ENCODE measurements around the gene DOHH.
A peak's percentile ranks its signal among the peaks of the same experiment; 100 is the strongest.
"Not testable (repeated sequence)": the region's sequence is repeated elsewhere in the genome, so short reads cannot be mapped to it uniquely, and the experiment has no call there.

Gene DOHH

DNA sequence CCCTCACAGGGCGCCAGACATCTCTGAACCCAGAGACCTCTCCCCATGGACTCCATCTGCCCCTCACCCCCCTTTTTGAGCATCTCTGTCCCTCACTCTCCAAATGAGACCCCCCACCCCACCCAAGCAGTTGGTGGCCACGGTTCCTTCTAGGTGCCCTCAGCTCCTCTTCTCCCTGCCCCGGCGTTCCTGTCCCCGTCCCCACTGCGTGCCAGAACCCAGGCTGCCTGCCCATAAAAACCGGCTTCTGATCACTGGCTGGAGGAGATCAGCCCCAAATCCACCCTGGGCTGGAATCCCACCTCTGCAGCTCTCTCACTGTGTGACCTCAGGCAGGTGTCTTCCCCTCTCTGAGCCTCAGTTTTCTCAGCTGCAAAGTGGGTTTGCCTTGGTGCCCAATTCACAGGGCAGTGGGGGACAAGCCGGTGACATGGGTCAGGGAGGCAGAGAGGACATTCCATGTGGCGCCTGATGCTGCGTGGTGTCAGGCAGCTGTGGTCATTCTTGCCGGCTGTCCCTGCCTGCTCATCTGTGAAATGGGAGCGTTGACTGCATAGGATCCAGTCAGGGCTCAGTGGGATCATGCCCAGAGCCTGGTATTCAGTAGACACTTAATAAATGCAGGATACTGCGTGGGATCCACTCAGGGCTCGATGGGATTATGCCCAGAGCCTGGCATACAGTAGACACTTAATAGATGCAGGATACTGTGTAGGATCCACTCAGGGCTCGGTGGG lies 45.6 kb downstream of the DOHH start:
- H3K36me3 ChIP-seq (ENCODE audit: insufficient read depth, insufficient read length, low read length) = peaks cover 34% of the 10 kb centered on the region
- H3K4me3 ChIP-seq (ENCODE audit: insufficient read length, low read depth) = no peak overlapping the region
- TF ChIP-seq SUZ12 (IDR thresholded peaks at IDR 0.05; ENCODE audit: extremely low read depth, insufficient read depth, insufficient read length) = no peak
- TF ChIP-seq YY1 (IDR thresholded peaks at IDR 0.05; ENCODE audit: insufficient read depth, insufficient read length) = no peak
- TF ChIP-seq ZNF274 (IDR thresholded peaks at IDR 0.05; ENCODE audit: low read depth, low read length) = no peak
- no peak for DNase-seq (ENCODE audit: low read depth, low spot score)
- no peaks in the 10 kb centered on the region for H3K27me3 ChIP-seq (ENCODE audit: insufficient read depth, insufficient read length)
- H3K9me3 ChIP-seq (ENCODE audit: insufficient read depth, low read length) = no peaks in the 10 kb centered on the region
- no peak overlapping the region for H3K9ac ChIP-seq (ENCODE audit: insufficient read length, low read depth)
- peaks cover 27% of the 10 kb centered on the region for H3K4me1 ChIP-seq (ENCODE audit: insufficient read depth, insufficient read length)

DNA sequence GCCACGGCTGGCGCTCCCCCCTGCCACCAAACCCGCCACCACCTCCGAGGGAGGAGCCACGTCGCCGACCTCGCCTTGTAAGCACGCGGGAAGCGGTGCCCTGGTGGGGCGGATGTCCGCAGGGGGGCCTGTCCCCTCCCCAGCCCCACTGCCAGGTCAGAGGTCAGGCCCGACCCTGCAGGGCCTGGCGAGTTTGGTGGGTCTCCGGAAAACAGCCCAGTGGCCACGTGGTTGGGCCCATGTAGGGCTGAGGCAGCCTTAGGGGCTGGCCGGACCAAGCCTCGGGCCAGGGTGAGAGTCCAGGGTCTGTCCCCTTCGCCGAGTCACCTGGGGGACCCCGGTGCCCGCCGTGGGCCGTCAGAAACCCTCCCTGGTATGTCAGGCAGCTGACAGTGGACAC lies 46.6 kb downstream of the DOHH start:
- Histone ChIP-seq H3K27me3 (ENCODE audit: insufficient read depth, insufficient read length) (no peaks in the 10 kb centered on the region), H3K4me3 (ENCODE audit: insufficient read length, low read depth) (no peak overlapping the region), H3K36me3 (ENCODE audit: insufficient read depth, insufficient read length, low read length) (peaks cover 39% of the 10 kb centered on the region), H3K4me1 (ENCODE audit: insufficient read depth, insufficient read length) (peaks cover 23% of the 10 kb centered on the region), H3K9me3 (ENCODE audit: insufficient read depth, low read length) (no peaks in the 10 kb centered on the region), H3K9ac (ENCODE audit: insufficient read length, low read depth) (no peak overlapping the region)
- no peak for DNase-seq (ENCODE audit: low read depth, low spot score)
- TF ChIP-seq SUZ12 (IDR thresholded peaks at IDR 0.05; ENCODE audit: extremely low read depth, insufficient read depth, insufficient read length) = no peak
- TF ChIP-seq ZNF274 (IDR thresholded peaks at IDR 0.05; ENCODE audit: low read depth, low read length) = no peak
- TF ChIP-seq YY1 (IDR thresholded peaks at IDR 0.05; ENCODE audit: insufficient read depth, insufficient read length) = no peak

DNA sequence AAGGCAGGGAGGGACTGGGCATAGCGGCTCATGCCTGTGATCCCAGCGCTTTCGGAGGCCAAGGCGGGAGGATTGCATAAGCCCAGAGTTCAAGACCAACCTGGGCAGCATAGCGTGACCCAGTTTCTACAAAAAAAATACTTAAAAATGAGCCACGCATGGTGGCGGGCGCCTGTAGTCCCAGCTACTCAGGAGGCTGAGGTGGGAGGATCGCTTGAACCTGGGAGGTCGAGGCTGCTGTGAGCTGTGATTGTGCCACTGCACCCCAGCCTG lies 47.6 kb downstream of the DOHH start:
- H3K36me3 ChIP-seq (ENCODE audit: insufficient read depth, insufficient read length, low read length) = peaks cover 41% of the 10 kb centered on the region
- not testable (repeated sequence) for H3K4me3 ChIP-seq (ENCODE audit: insufficient read length, low read depth)

DNA sequence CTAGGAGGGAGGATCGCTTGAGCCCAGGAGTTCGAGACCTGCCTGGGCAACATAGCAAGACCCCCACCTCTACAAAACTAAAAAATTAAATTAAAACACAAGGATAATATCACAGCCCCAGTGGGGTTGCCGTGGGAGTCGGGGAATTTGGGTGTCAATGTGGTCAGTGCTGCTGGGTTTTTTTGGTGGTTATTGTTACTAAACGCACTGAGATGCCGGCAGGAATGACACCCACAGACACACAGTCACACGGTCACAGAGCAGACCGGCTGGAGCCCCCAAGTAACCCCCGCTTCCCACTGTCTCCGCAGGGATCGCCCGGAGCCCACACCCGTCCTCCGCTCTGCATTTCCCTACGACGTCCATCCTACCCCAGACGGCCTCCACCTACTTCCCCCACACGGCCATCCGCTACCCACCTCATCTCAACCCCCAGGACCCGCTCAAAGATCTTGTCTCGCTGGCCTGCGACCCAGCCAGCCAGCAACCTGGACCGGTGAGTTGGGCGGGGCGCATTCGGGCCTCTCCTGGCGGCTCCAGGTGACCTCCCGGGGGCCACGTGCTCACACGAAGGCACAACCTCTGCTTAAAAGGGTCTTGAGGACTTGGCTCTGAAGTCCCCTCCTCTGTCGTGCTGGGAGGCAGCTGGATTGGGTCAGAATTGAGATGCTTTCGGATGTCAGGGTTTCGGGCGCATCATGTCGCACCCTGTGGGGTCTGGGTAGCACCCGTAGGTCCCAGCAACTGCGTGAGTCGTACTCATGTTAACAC lies 48.1 kb downstream of the DOHH start:
- peaks cover 41% of the 10 kb centered on the region for H3K36me3 ChIP-seq (ENCODE audit: insufficient read depth, insufficient read length, low read length)
- no peak overlapping the region for H3K4me3 ChIP-seq (ENCODE audit: insufficient read length, low read depth)
- no peaks in the 10 kb centered on the region for H3K9me3 ChIP-seq (ENCODE audit: insufficient read depth, low read length)
- H3K27me3 ChIP-seq (ENCODE audit: insufficient read depth, insufficient read length) = no peaks in the 10 kb centered on the region
- H3K9ac ChIP-seq (ENCODE audit: insufficient read length, low read depth) = no peak overlapping the region
- TF ChIP-seq ZNF274 (IDR thresholded peaks at IDR 0.05; ENCODE audit: low read depth, low read length) (no peak), SUZ12 (IDR thresholded peaks at IDR 0.05; ENCODE audit: extremely low read depth, insufficient read depth, insufficient read length) (no peak), YY1 (IDR thresholded peaks at IDR 0.05; ENCODE audit: insufficient read depth, insufficient read length) (no peak)
- DNase-seq (ENCODE audit: low read depth, low spot score) = no peak
- H3K4me1 ChIP-seq (ENCODE audit: insufficient read depth, insufficient read length) = peaks cover 14% of the 10 kb centered on the region

More for the DNA sequence above, 47.6 kb downstream of the DOHH start:
- H3K4me1 ChIP-seq (ENCODE audit: insufficient read depth, insufficient read length) = peaks cover 18% of the 10 kb centered on the region
- not testable (repeated sequence) for H3K9ac ChIP-seq (ENCODE audit: insufficient read length, low read depth); H3K9me3 ChIP-seq (ENCODE audit: insufficient read depth, low read length); H3K27me3 ChIP-seq (ENCODE audit: insufficient read depth, insufficient read length); DNase-seq (ENCODE audit: low read depth, low spot score)

DNA sequence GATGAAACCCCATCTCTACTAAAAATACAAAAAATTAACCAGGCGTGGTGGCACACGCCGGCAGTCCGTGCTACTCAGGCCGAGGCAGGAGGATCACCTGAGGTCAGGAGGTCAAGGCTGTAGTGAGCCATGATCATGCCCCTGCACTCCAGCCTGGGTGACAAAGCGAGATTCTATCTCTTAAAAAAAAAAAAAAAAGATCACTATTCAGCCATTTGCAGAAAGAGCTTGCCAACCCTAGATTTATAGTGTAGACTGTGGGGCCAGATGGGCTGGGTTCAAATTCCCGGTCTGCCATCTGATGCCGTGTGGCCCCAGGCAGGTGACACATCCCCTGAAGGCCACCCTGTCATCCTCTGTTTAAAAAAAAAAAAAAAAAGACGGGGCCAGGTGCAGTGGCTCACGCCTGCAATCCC lies 49.0 kb downstream of the DOHH start:
- Histone ChIP-seq H3K27me3 (ENCODE audit: insufficient read depth, insufficient read length) (no peaks in the 10 kb centered on the region), H3K9ac (ENCODE audit: insufficient read length, low read depth) (no peak overlapping the region)

DNA sequence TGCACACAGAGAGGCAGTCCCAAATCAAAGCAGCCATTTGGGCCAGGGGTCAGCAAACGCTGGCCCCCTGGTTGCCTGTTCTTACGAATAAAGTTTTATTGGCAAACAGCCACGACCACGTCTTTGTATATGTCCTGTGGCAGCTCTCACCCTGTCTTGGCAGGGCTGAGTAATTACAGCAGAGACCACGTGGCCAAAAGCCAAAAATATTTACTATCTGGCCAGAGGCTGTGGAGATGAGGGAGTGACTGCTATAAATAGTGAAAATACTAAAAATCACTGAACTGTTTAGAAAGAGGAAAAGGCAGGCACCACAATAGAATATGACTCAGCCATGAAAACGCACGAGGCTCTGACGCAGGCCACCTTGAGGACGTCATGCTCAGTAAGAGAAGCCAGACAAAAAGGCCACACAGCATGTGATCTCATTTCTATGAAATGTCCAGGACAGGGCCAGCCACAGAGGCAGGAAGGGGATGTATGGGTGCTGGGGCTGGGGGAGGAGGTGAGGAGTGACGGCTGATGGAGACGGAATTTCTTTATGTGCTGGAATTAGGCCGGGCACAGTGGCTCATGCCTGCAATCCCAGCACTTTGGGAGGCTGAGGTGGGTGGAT lies 49.6 kb downstream of the DOHH start:
- Histone ChIP-seq H3K4me3 (ENCODE audit: insufficient read length, low read depth) (no peak overlapping the region), H3K27me3 (ENCODE audit: insufficient read depth, insufficient read length) (no peaks in the 10 kb centered on the region), H3K9ac (ENCODE audit: insufficient read length, low read depth) (peak overlapping the region; percentile 42), H3K9me3 (ENCODE audit: insufficient read depth, low read length) (no peaks in the 10 kb centered on the region), H3K4me1 (ENCODE audit: insufficient read depth, insufficient read length) (peaks cover 10% of the 10 kb centered on the region), H3K36me3 (ENCODE audit: insufficient read depth, insufficient read length, low read length) (peaks cover 37% of the 10 kb centered on the region)
- TF ChIP-seq SUZ12 (IDR thresholded peaks at IDR 0.05; ENCODE audit: extremely low read depth, insufficient read depth, insufficient read length) (no peak), ZNF274 (IDR thresholded peaks at IDR 0.05; ENCODE audit: low read depth, low read length) (no peak), YY1 (IDR thresholded peaks at IDR 0.05; ENCODE audit: insufficient read depth, insufficient read length) (no peak)
- no peak for DNase-seq (ENCODE audit: low read depth, low spot score)

More for the DNA sequence above, 49.0 kb downstream of the DOHH start:
- no peak for DNase-seq (ENCODE audit: low read depth, low spot score)
- no peak overlapping the region for H3K4me3 ChIP-seq (ENCODE audit: insufficient read length, low read depth)
- peaks cover 10% of the 10 kb centered on the region for H3K4me1 ChIP-seq (ENCODE audit: insufficient read depth, insufficient read length)
- H3K36me3 ChIP-seq (ENCODE audit: insufficient read depth, insufficient read length, low read length) = peaks cover 37% of the 10 kb centered on the region
- no peaks in the 10 kb centered on the region for H3K9me3 ChIP-seq (ENCODE audit: insufficient read depth, low read length)
- TF ChIP-seq SUZ12 (IDR thresholded peaks at IDR 0.05; ENCODE audit: extremely low read depth, insufficient read depth, insufficient read length) = no peak
- TF ChIP-seq YY1 (IDR thresholded peaks at IDR 0.05; ENCODE audit: insufficient read depth, insufficient read length) = no peak
- no peak for TF ChIP-seq ZNF274 (IDR thresholded peaks at IDR 0.05; ENCODE audit: low read depth, low read length)

DNA sequence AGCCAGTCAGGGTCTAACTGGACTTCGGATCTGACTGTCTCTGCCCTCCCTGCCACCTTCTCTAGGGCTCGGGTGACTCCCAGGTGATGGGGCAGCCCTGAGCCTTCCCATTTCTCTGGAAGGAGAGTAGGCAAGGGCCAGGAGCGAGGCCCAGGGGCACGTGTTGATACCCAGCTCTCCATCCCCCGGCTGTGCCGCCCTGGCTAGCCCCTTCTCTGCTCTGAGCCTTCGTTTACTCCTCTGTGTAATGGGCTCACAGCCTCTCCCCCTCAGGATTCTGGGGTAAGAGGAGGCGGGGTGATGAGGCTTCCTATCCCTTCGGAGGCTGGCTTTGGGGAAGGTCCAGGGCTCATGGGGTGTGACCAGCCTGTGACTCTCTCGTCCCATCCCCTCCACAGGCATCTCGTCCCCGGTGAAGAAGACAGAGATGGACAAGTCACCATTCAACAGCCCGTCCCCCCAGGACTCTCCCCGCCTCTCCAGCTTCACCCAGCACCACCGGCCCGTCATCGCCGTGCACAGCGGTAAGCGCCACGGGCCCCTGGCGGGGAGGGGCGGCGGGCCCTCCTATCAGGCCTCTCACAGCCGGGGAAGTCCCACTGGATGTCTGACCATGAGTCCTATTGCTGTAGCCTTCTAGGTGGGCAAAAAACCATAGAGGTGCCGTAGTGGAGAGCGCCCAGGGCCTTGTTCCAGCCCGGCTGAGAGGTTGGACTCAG lies 51.7 kb downstream of the DOHH start:
- Histone ChIP-seq H3K9ac (ENCODE audit: insufficient read length, low read depth) (no peak overlapping the region), H3K9me3 (ENCODE audit: insufficient read depth, low read length) (no peaks in the 10 kb centered on the region), H3K36me3 (ENCODE audit: insufficient read depth, insufficient read length, low read length) (peaks cover 32% of the 10 kb centered on the region), H3K4me3 (ENCODE audit: insufficient read length, low read depth) (no peak overlapping the region), H3K4me1 (ENCODE audit: insufficient read depth, insufficient read length) (peaks cover 17% of the 10 kb centered on the region), H3K27me3 (ENCODE audit: insufficient read depth, insufficient read length) (no peaks in the 10 kb centered on the region)
- DNase-seq (ENCODE audit: low read depth, low spot score) = no peak
- TF ChIP-seq SUZ12 (IDR thresholded peaks at IDR 0.05; ENCODE audit: extremely low read depth, insufficient read depth, insufficient read length) (no peak), ZNF274 (IDR thresholded peaks at IDR 0.05; ENCODE audit: low read depth, low read length) (no peak), YY1 (IDR thresholded peaks at IDR 0.05; ENCODE audit: insufficient read depth, insufficient read length) (no peak)

DNA sequence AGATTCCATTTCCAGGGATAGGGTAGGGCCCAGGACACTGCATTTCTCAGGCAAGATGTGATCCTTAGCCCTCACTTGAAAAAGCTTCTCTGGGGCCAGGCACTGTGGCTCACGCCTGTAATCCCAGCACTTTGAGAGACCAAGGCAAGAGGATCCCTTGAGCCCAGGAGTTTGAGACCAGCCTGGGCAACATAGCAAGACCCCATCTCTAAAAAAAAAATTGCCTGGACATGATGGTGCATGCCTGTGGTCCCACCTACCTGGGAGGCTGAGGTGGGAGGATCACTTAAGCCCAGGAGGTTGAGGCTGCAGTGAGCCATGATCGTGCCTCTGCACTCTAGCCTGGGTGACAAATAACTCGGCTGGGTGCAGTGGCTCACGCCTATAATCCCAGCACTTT lies 53.8 kb downstream of the DOHH start:
- H3K9me3 ChIP-seq (ENCODE audit: insufficient read depth, low read length); H3K9ac ChIP-seq (ENCODE audit: insufficient read length, low read depth); DNase-seq (ENCODE audit: low read depth, low spot score); H3K4me3 ChIP-seq (ENCODE audit: insufficient read length, low read depth); H3K27me3 ChIP-seq (ENCODE audit: insufficient read depth, insufficient read length): not testable (repeated sequence)
- peaks cover 20% of the 10 kb centered on the region for H3K4me1 ChIP-seq (ENCODE audit: insufficient read depth, insufficient read length)
- peaks cover 21% of the 10 kb centered on the region for H3K36me3 ChIP-seq (ENCODE audit: insufficient read depth, insufficient read length, low read length)
